ENCODE results near the gene TMC8.

Gene TMC8

DNA sequence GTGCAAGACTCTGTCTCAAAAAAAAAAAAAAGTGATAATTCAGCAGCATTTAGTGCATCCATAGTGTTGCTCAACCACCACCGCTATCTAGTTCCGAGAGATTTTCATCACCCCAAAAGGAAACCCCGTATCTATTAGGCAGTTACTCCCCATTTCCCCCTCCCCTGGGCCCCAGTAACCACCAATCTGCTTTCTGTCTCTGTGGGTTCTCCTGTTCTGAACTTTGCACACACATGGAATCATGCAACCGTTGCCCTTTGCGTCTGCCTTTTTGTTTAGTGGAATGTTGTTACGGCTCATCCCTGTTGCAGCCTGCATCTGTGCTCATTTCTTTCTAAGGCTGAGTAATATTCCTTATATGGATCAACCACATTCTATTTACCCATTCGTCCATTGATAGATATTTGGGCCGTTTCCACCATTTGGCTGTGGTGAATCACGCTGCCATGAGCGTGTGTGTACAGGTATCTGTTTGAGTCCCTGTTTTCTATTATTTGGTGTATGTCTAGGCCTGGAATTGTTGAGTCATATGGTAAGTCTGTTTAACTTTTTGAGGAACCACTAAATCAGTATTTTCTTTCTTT, 29.1 kb downstream of the TMC8 start:
- no peaks in the 10 kb centered on the region for H3K4me1 ChIP-seq
- H3K9me3 ChIP-seq (ENCODE audit: control insufficient read depth, low read length), result no peaks in the 10 kb centered on the region
- TF ChIP-seq, protein P1, sequence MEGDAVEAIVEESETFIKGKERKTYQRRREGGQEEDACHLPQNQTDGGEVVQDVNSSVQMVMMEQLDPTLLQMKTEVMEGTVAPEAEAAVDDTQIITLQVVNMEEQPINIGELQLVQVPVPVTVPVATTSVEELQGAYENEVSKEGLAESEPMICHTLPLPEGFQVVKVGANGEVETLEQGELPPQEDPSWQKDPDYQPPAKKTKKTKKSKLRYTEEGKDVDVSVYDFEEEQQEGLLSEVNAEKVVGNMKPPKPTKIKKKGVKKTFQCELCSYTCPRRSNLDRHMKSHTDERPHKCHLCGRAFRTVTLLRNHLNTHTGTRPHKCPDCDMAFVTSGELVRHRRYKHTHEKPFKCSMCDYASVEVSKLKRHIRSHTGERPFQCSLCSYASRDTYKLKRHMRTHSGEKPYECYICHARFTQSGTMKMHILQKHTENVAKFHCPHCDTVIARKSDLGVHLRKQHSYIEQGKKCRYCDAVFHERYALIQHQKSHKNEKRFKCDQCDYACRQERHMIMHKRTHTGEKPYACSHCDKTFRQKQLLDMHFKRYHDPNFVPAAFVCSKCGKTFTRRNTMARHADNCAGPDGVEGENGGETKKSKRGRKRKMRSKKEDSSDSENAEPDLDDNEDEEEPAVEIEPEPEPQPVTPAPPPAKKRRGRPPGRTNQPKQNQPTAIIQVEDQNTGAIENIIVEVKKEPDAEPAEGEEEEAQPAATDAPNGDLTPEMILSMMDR (IDR thresholded peaks at IDR 0.05), result no peak
- H3K9ac ChIP-seq, result no peak overlapping the region
- no peak overlapping the region for H3K27ac ChIP-seq
- H3K4me3 ChIP-seq (ENCODE audit: low read depth, low read length), result no peak overlapping the region
- no peak overlapping the region for H2AFZ ChIP-seq
- H3K36me3 ChIP-seq (ENCODE audit: control insufficient read depth, insufficient read depth, low read length), result no peaks in the 10 kb centered on the region
- H3K4me2 ChIP-seq (ENCODE audit: low read length), result no peak overlapping the region
- H3K27me3 ChIP-seq (ENCODE audit: control insufficient read depth, insufficient read depth, low read length), result no peaks in the 10 kb centered on the region
- no peaks in the 10 kb centered on the region for H3K79me2 ChIP-seq

DNA sequence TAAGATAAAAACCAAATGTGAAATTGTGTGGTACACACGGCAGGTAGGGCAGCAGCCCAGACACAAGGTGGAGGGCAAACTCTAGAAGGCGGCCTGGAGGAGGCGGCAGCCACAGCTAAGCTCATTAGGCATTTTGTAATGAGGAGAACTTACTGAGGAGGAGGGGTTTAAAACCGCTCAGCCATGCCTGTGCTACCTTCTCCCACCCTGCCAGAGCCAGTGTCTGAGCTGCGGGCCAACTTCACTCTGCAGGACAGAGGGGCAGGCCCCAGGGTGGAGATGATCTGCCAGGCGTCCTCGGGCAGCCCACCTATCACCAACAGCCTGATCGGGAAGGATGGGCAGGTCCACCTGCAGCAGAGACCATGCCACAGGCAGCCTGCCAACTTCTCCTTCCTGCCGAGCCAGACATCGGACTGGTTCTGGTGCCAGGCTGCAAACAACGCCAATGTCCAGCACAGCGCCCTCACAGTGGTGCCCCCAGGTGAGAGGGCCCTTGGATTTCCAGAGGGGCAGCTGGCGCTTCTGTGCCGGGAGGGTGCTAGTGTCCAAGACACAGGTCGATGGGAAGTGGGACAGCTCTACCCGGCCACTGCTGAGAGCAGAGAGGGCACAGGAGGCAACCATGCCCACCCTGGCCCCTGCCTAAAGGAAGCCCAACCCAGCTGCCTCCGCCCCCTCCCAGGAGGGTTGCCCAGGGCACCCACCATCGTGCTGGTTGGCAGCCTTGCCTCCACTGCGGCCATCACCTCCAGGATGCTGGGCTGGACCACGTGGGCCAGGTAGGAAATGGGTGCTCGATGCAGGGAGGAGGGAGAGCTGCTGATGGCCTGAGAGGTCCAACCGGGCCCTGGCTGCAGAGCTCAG, 33.5 kb downstream of the TMC8 start:
- H3K27me3 ChIP-seq (ENCODE audit: control insufficient read depth, insufficient read depth, low read length), result no peaks in the 10 kb centered on the region
- no peak overlapping the region for H3K9ac ChIP-seq
- H3K9me3 ChIP-seq (ENCODE audit: control insufficient read depth, low read length), result no peaks in the 10 kb centered on the region
- H3K4me2 ChIP-seq (ENCODE audit: low read length), result no peak overlapping the region
- TF ChIP-seq, protein P1 (IDR thresholded peaks at IDR 0.05), result no peak
- peaks cover 3% of the 10 kb centered on the region for H3K4me1 ChIP-seq
- no peaks in the 10 kb centered on the region for H3K36me3 ChIP-seq (ENCODE audit: control insufficient read depth, insufficient read depth, low read length)
- no peak overlapping the region for H3K27ac ChIP-seq
- no peaks in the 10 kb centered on the region for H3K79me2 ChIP-seq
- no peak overlapping the region for H2AFZ ChIP-seq
- no peak overlapping the region for H3K4me3 ChIP-seq (ENCODE audit: low read depth, low read length)

DNA sequence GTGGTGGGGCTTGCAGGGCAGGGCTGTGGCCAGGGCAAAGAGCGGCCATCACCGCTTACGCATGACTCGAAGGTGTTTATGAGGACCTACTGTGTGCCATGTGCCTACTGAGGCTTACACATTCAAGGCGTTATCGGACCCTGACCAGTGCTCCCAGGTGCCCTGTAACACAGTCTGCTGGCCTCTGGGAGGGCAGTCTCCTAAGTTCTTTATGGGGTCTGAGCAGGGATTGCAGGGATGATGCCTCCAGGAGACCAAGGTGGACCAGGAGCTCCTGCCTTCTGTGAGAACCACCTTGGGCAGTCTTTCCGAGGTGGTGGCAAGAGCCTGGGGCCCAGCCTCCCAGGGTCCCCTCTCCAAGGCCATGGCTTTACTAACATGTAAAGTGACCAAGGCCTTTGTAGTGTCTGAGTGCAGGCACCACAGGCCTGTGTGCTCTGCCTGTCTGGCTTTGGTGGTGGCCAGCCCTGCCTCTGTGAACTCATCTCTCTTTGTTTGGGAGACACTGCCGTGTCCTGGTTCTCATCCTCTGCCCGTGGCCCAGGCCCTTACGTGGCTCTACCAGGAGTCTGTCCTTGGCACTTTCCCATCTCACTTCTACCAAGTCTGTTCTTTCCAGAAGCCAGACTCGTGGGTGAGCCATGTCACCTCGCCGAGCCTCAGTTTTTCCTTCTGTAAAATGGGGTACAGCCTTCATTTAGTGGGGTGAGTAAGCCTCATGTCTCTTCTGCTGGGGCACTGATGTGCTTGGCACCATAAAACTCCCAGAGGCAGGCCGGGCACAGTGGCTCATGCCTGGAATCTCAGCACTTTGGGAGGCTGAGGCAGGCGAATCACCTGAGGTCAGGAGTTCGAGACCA, 34.4 kb downstream of the TMC8 start:
- Histone ChIP-seq H3K27ac (no peak overlapping the region), H3K4me1 (peaks cover 7% of the 10 kb centered on the region)

DNA sequence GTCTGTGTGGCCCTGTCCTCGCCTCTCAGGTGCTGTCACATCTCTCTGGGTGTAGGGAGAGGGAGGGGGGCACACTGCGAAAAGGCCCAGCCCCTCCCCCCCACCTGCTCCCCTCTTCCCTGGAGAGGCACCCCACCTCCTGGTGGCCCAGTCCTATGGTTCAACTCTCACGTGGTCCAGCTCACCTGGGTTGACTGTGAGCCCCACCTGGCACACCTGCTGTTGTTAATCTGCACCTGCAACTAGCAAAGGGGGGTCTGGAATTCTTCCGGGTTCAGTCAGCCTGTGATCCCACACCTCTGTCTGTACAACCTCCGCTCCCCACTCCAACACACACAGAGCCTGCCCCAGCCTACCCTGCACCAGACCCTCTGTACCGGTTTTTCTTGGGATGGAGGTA, 35.8 kb downstream of the TMC8 start:
- no peaks in the 10 kb centered on the region for H3K36me3 ChIP-seq (ENCODE audit: control insufficient read depth, insufficient read depth, low read length)
- H3K4me3 ChIP-seq (ENCODE audit: low read depth, low read length), result no peak overlapping the region
- H3K4me2 ChIP-seq (ENCODE audit: low read length), result no peak overlapping the region
- peaks cover 7% of the 10 kb centered on the region for H3K4me1 ChIP-seq
- H2AFZ ChIP-seq, result no peak overlapping the region
- no peak overlapping the region for H3K9ac ChIP-seq
- H3K79me2 ChIP-seq, result no peaks in the 10 kb centered on the region
- H3K9me3 ChIP-seq (ENCODE audit: control insufficient read depth, low read length), result no peaks in the 10 kb centered on the region
- no peak overlapping the region for H3K27ac ChIP-seq
- TF ChIP-seq, protein P1 (IDR thresholded peaks at IDR 0.05), result no peak
- H3K27me3 ChIP-seq (ENCODE audit: control insufficient read depth, insufficient read depth, low read length), result no peaks in the 10 kb centered on the region

More for the DNA sequence above, 34.4 kb downstream of the TMC8 start:
- Histone ChIP-seq H3K9me3 (ENCODE audit: control insufficient read depth, low read length) (no peaks in the 10 kb centered on the region), H3K4me2 (ENCODE audit: low read length) (no peak overlapping the region), H3K9ac (no peak overlapping the region), H3K4me3 (ENCODE audit: low read depth, low read length) (no peak overlapping the region), H3K27me3 (ENCODE audit: control insufficient read depth, insufficient read depth, low read length) (no peaks in the 10 kb centered on the region), H2AFZ (no peak overlapping the region), H3K79me2 (no peaks in the 10 kb centered on the region), H3K36me3 (ENCODE audit: control insufficient read depth, insufficient read depth, low read length) (no peaks in the 10 kb centered on the region)
- TF ChIP-seq, protein P1 (IDR thresholded peaks at IDR 0.05), result no peak
